ENCODE measurements around the gene SH3RF2. TPM values are rescaled to one million over a fixed set of nuclear protein-coding genes. Genes with fewer than 3 reads are reported as not detected.

Gene SH3RF2
- total RNA-seq, 4 donors from 2014 or later: 0.26 to 4.1 (median 1.8) TPM

DNA sequence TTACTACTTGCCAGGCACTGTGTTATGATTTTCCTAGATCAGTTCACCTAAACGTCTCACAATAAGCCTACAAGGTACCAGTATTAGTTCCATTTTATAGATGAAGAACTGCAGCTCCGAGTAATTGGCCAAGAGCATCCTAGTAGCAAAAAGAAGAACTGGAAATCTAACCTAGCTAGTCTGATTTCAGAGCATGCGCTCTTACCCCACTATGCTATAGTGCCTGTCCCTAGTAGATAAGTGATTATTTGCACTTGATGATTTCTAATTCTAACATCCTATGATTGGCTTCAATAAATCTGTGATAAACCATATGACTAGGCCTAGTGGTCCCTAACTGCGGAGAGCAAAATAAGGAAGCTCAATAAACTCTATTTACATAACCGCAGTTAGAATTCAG lies 176.1 kb downstream of the SH3RF2 start:
- no peak overlapping the region for H3K27ac ChIP-seq
- intact Hi-C loops (cut with DNase I; ENCODE audit: low total_unique reads): no loop called here
- H3K27me3 ChIP-seq: no peaks in the 10 kb centered on the region
- H3K4me3 ChIP-seq: no peak overlapping the region
- no peaks in the 10 kb centered on the region for H3K36me3 ChIP-seq
- no peaks in the 10 kb centered on the region for H3K4me1 ChIP-seq
- H3K9me3 ChIP-seq: no peaks in the 10 kb centered on the region
- no peak for TF ChIP-seq POLR2A (IDR thresholded peaks at IDR 0.05)
- TF ChIP-seq, protein P1, sequence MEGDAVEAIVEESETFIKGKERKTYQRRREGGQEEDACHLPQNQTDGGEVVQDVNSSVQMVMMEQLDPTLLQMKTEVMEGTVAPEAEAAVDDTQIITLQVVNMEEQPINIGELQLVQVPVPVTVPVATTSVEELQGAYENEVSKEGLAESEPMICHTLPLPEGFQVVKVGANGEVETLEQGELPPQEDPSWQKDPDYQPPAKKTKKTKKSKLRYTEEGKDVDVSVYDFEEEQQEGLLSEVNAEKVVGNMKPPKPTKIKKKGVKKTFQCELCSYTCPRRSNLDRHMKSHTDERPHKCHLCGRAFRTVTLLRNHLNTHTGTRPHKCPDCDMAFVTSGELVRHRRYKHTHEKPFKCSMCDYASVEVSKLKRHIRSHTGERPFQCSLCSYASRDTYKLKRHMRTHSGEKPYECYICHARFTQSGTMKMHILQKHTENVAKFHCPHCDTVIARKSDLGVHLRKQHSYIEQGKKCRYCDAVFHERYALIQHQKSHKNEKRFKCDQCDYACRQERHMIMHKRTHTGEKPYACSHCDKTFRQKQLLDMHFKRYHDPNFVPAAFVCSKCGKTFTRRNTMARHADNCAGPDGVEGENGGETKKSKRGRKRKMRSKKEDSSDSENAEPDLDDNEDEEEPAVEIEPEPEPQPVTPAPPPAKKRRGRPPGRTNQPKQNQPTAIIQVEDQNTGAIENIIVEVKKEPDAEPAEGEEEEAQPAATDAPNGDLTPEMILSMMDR (IDR thresholded peaks at IDR 0.05): no peak
- no peak for DNase-seq

Other genes starting within 250 kb of the SH3RF2 start
- gene PRELID2, start 101.2 kb upstream of the SH3RF2 start, total RNA-seq: 10 to 100 TPM; 21.8 to 54.5 (median 34.4) TPM
- gene GRXCR2, start 63.6 kb upstream of the SH3RF2 start, total RNA-seq: not detected
- gene PLAC8L1, start 169.0 kb downstream of the SH3RF2 start, total RNA-seq: 1 to 10 TPM in 1 of 4 donors, not detected in 3; 1.3 TPM
- gene LARS1, start 246.1 kb downstream of the SH3RF2 start, total RNA-seq: 100 to 1,000 TPM in 2 of 4 donors, 10 to 100 TPM in 2; 69.1 to 153 (median 101) TPM

All from uterus (tissue), 4 donors.